HG02885 (cell line): ENCODE data around the gene ALB.

Experiments used
- ATAC-seq: cut with Tn5 transposase; IDR thresholded peaks from one replicate; pipeline ENCODE4 v1.9.1; 2021; ENCODE audit warnings: mild to moderate bottlenecking; ENCODE audit not compliant: unreplicated experiment, poor library complexity

Gene ALB

DNA sequence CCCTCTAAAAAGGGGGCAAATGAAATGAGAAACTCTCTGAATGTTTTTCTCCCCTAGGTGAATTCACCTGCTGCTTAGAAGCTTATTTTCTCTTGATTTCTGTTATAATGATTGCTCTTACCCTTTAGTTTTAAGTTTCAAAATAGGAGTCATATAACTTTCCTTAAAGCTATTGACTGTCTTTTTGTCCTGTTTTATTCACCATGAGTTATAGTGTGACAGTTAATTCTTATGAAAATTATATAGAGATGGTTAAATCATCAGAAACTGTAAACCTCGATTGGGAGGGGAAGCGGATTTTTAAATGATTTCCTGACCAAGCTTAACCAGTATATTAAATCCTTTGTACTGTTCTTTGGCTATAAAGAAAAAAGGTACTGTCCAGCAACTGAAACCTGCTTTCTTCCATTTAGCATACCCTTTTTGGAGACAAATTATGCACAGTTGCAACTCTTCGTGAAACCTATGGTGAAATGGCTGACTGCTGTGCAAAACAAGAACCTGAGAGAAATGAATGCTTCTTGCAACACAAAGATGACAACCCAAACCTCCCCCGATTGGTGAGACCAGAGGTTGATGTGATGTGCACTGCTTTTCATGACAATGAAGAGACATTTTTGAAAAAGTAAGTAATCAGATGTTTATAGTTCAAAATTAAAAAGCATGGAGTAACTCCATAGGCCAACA, 4.2 kb downstream of the ALB start:
- ATAC-seq, result no peak

DNA sequence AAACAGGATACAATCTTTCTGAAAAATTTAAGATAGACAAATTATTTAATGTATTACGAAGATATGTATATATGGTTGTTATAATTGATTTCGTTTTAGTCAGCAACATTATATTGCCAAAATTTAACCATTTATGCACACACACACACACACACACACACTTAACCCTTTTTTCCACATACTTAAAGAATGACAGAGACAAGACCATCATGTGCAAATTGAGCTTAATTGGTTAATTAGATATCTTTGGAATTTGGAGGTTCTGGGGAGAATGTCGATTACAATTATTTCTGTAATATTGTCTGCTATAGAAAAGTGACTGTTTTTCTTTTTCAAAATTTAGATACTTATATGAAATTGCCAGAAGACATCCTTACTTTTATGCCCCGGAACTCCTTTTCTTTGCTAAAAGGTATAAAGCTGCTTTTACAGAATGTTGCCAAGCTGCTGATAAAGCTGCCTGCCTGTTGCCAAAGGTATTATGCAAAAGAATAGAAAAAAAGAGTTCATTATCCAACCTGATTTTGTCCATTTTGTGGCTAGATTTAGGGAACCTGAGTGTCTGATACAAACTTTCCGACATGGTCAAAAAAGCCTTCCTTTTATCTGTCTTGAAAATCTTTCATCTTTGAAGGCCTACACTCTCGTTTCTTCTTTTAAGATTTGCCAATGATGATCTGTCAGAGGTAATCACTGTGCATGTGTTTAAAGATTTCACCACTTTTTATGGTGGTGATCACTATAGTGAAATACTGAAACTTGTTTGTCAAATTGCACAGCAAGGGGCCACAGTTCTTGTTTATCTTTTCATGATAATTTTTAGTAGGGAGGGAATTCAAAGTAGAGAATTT, 5.2 kb downstream of the ALB start:
- ATAC-seq, result no peak

- ATAC-seq, result no peak
Observed at GRCh38 chr4:73409978-73410548, 6.0 kb downstream of the ALB start.

GRCh38 chr4:73410916-73411730, 7.0 kb downstream of the ALB start:
- ATAC-seq, result no peak

- ATAC-seq, result no peak
Observed at GRCh38 chr4:73411731-73412414, 7.8 kb downstream of the ALB start.

DNA sequence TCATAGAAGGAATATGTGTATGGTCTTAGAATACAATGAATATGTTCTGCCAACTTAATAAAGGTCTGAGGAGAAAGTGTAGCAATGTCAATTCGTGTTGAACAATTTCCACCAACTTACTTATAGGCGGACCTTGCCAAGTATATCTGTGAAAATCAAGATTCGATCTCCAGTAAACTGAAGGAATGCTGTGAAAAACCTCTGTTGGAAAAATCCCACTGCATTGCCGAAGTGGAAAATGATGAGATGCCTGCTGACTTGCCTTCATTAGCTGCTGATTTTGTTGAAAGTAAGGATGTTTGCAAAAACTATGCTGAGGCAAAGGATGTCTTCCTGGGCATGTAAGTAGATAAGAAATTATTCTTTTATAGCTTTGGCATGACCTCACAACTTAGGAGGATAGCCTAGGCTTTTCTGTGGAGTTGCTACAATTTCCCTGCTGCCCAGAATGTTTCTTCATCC, 9.2 kb downstream of the ALB start:
- no peak for ATAC-seq

- ATAC-seq, result no peak
Observed at GRCh38 chr4:73414936-73415271, 10.8 kb downstream of the ALB start.

DNA sequence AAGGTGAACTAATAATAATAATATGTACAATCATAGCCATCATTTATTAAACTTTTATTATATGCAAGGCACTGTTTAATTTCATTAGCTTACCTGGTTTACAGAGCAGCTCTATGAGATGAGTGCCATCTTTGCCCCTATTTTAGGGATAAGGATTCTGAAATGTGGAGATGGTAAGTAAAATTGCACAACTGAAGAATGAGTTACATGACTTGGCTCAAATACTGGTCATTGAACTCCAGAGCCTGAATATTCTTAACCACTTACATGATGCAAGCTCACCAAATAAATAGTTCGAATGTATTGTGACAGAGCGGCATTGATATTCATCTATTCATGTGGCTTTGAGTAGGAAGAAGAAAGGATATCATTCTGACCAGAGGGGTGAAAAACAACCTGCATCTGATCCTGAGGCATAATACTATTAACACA, 11.7 kb downstream of the ALB start:
- ATAC-seq, result no peak

GRCh38 chr4:73416423-73417087, 12.5 kb downstream of the ALB start:
- no peak for ATAC-seq

DNA sequence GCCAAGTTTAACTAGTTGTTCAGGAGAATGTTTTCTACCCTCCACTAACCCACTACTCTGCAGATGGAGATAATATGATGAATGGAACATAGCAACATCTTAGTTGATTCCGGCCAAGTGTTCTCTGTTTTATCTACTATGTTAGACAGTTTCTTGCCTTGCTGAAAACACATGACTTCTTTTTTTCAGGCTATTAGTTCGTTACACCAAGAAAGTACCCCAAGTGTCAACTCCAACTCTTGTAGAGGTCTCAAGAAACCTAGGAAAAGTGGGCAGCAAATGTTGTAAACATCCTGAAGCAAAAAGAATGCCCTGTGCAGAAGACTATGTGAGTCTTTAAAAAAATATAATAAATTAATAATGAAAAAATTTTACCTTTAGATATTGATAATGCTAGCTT, 13.3 kb downstream of the ALB start:
- no peak for ATAC-seq

- no peak for ATAC-seq
Observed at GRCh38 chr4:73417973-73418372, 13.9 kb downstream of the ALB start.

DNA sequence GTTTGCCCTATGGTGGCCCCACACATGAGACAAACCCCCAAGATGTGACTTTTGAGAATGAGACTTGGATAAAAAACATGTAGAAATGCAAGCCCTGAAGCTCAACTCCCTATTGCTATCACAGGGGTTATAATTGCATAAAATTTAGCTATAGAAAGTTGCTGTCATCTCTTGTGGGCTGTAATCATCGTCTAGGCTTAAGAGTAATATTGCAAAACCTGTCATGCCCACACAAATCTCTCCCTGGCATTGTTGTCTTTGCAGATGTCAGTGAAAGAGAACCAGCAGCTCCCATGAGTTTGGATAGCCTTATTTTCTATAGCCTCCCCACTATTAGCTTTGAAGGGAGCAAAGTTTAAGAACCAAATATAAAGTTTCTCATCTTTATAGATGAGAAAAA, 14.6 kb downstream of the ALB start:
- no peak for ATAC-seq

DNA sequence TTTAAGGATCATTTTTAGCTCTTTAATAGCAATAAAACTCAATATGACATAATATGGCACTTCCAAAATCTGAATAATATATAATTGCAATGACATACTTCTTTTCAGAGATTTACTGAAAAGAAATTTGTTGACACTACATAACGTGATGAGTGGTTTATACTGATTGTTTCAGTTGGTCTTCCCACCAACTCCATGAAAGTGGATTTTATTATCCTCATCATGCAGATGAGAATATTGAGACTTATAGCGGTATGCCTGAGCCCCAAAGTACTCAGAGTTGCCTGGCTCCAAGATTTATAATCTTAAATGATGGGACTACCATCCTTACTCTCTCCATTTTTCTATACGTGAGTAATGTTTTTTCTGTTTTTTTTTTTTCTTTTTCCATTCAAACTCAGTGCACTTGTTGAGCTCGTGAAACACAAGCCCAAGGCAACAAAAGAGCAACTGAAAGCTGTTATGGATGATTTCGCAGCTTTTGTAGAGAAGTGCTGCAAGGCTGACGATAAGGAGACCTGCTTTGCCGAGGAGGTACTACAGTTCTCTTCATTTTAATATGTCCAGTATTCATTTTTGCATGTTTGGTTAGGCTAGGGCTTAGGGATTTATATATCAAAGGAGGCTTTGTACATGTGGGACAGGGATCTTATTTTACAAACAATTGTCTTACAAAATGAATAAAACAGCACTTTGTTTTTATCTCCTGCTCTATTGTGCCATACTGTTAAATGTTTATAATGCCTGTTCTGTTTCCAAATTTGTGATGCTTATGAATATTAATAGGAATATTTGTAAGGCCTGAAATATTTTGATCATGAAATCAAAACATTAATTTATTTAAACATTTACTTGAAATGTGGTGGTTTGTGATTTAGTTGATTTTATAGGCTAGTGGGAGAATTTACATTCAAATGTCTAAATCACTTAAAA, 15.3 kb downstream of the ALB start:
- no peak for ATAC-seq

DNA sequence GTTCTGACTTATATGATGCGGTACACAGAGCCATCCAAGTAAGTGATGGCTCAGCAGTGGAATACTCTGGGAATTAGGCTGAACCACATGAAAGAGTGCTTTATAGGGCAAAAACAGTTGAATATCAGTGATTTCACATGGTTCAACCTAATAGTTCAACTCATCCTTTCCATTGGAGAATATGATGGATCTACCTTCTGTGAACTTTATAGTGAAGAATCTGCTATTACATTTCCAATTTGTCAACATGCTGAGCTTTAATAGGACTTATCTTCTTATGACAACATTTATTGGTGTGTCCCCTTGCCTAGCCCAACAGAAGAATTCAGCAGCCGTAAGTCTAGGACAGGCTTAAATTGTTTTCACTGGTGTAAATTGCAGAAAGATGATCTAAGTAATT, 16.5 kb downstream of the ALB start:
- ATAC-seq, result no peak

GRCh38 chr4:73421708-73422457, 17.8 kb downstream of the ALB start:
- no peak for ATAC-seq

DNA sequence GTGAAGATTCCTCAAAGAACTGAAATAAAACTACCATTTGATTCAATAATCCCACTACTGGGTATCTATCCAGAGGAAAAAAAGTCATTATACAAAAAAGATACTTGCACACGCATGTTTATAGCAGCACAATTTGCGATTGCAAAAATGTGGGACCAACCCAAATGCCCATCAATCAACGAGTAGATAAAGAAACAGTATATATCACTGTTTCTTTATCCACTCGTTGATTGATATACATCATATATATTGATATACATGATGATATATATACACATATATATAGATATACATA, 18.3 kb downstream of the ALB start:
- no peak for ATAC-seq

DNA sequence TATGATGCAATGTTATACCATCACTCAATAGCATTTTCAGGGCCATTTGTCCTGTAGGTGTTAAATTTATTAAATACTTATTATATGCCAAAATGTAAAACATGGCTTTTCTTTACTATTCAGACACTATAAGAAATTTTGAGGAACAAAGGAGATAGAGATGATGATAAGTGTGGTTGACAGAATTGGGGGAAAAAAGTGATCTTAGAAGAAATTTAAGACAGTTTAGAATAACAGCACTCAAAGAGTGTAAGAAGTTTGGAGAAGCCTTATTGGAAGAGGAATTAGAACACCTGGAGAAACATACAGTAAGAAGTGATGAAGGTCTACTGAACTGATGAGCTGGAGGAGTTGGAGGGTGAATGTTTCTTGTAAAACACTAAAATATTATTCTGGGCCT, 19.1 kb downstream of the ALB start:
- ATAC-seq, result no peak

GRCh38 chr4:73426666-73427065, 22.6 kb downstream of the ALB start:
- no peak for ATAC-seq
